ENCODE measurements around the gene GRB14.
"Not testable (repeated sequence)": the region's sequence is repeated elsewhere in the genome, so short reads cannot be mapped to it uniquely, and the experiment has no call there.

GRB14 gene

DNA sequence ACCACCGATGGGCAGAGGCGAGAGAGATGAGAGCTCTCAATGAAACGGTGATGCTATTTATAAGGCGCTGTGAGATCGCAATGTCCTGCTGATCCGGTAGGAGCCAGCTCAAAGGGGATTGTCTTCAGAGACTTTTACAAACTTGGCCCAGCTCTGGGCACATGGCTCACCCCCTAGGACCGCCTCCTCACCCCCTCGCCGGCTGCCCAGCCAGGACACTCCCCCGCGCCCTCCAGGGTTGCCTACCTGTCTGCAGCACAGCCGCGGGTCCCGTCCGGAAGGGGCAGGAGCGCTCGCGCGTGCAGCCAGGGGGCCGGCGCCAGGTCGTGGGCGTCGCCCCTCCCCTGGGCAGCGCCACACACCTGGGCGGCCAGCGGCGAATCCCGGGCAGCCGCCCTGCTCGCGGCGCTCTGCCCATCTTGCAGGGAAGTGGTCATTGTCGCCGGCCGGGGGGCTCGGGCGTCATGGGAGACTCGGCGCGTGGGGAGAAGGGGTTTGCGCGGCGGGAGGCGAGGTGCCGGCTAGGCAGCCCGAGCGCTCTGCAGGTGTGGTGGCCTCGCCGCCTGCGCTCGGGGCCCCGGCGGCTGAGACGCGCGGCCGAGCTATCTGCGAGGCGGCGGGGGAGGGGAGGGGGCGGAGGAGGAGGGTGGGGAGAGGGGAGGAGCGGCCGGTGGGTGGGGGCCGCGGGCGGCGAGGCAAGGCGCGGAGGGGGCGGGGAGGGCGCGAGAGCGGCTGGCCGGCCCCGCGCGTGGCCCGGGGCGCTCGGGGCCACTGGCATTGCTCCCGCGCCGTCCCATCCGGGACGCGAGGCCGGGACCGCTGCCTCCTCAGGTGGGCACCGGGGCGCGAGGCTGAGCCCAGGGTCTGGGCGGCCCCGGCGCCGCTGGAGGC, at the start of gene GRB14:
Gene GRB14, minus strand, starts transcription at position 610 of the 891 bp plus-strand sequence. Its CDS starts 173 bp downstream, at position 437.
- DNase-seq: no peak

- no peak for DNase-seq
Observed at GRCh38 chr2:164669291-164669690, 48.0 kb upstream of the GRB14 start.

DNA sequence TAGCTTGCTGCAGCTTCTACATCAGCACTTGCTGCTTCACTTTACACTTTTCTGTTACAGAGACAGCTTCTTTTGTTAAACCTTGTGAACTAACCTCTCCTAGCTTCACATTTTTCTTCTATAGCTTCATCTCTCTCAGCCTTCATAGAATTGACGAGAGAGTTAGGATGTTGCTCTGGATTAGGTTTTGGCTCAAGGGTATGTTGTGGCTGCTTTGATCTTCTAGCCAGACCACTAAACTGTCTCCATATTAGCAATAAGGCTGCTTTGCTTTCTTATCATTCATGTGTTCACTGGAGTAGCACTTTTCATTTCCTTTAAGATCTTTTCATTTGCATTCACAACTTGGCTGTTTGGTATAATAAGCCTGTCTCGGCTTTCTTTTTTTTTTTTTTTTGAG, 46.3 kb upstream of the GRB14 start:
- no peak for DNase-seq

DNA sequence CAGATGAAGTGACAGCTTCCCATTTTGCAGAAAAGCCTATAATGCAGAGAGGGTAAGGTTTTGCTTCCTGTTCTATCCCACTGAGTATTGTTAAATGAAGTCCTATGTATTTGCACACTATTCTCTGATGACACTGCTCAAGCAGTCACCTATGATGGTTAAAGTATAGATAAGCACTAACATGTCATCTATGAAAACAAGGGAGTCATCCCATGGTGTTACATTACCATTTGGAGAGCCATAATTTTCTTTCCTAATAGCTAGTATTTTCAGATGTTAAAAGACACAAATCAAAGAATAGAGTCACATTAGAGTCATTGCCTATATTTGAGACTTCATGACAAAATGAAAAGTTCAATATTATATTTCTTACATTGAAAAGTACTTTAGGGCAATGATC, 42.8 kb upstream of the GRB14 start:
- DNase-seq: no peak

DNA sequence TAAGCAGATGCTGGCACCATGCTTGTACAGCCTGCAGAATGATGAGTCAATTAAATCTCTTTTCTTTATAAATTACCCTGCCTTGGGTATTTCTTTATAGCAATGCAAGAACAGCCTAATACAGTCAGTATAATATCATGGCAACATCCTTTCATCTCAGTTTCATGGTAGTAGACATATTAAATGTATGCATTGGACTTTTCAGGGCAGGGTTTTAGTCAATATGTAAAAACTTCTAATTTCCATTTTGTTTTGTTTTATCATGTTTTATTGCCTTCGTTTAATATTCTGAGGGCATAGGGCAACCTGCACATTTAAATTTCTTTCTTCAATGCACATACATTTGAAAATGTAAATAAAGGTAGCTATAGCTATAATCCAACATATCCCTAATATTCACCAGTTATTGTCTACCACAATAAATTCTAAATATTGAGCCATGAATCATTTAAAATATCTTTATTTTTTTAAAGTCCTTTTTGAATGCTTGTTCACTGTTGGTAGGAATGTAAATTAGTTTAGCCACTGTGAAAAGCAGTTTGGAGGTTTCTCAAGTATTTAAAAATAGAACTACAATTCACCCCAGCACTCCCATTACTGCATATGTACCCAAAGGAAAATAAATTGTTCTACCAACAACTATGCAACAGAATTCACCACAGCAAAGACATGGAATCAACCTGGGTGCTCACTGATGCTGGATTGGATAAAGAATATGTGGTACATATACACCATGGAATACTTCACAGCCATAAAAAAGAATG, 41.8 kb upstream of the GRB14 start:
- no peak for DNase-seq

- no peak for DNase-seq
Observed at GRCh38 chr2:164662066-164662465, 40.8 kb upstream of the GRB14 start.

GRCh38 chr2:164661349-164661748, 40.1 kb upstream of the GRB14 start:
- no peak for DNase-seq

DNA sequence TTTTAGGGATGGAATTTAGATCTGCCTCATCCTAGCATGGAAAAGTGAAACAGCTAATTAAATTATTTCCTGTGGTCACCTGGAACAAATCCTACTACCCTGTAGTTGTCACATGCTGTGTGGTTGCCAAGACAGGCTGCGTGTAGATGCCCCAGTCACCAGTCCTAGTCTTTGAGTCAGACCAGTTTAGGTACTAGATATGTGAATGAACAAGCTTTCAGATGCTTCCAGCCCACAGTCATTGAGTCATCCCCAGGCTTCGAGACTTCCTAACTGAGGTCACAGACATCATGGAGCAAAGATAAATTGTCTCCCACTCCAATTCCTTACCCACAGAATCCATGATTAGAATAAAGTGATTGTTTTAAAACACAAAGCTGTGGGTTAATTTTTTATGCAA, 35.8 kb upstream of the GRB14 start:
- no peak for DNase-seq

GRCh38 chr2:164655750-164656149, 34.5 kb upstream of the GRB14 start:
- no peak for DNase-seq

GRCh38 chr2:164655336-164655735, 34.1 kb upstream of the GRB14 start:
- no peak for DNase-seq

GRCh38 chr2:164651361-164651760, 30.1 kb upstream of the GRB14 start:
- DNase-seq: no peak

- no peak for DNase-seq
Observed at GRCh38 chr2:164644036-164644700, 22.9 kb upstream of the GRB14 start.

DNA sequence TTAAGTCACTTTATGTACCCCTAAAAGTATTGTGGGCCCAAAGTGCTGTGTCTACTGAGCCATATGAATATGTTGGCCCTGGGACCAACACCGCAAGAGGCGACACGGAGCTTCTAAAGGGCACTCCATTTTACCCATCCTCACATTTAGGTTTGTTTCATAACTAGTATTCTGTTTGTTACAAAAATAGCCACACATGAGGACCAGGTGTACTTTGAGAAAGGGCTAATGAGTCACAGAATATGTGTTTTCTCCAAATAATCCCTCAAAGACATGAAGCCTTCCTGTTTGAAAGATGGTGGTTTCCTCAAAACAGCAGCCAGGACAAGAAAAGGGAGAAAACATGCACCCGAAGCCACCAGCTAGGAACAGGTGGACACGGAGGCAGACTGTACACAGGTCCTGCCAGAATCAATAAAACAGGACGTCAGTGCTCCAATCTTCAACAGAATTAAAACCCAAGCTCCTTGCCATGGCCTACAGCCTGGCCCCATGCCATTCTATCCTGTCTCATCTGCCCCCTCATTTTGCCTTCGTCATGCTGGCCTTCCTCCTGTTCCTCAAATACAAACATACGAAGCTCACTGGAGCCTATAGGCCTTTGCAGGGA, 21.8 kb upstream of the GRB14 start:
- no peak for DNase-seq

DNA sequence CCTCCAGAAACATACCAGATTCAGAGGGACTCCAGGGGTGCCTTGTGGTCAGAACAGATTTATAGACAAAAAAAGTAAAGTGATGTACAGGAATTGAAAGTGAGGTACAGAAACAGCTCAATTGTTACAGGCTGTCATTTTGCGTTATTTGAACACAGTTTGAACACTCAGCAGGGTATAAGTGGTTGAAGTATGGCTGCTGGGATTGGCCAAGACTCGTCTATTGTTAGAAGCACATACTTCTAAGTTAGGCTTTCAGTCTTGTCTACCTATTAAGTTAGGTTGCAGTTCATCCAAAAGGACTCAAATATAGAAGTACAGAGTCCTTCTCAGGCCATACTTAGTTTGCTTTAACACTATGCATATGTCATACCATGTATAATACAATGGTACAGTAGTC, 21.0 kb upstream of the GRB14 start:
- DNase-seq: no peak

- not testable (repeated sequence) for DNase-seq
Observed at GRCh38 chr2:164628319-164628718, 7.0 kb upstream of the GRB14 start.

GRCh38 chr2:164625378-164625971, 4.2 kb upstream of the GRB14 start:
- DNase-seq: no peak

- DNase-seq: no peak
Observed at GRCh38 chr2:164624316-164624715, 3.0 kb upstream of the GRB14 start.

- no peak for DNase-seq
Observed at GRCh38 chr2:164622338-164623106, 1.2 kb upstream of the GRB14 start.

DNA sequence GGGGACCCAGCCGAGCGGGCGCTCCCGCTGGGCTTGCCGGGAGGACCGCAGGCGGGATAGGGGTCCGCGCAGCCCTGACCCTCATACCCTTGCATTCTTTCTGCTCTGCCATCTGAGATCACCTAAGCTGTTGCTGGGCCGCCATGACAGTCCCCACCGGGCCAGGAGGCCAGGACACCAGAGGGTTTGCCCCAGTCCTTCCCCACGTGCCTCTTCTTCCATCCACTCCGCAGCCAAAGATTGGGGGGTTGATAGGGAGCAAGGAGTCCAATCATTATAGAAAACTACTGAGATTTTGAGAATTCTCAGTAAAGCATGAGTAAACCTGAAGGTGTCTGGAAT, 453 bp upstream of the GRB14 start:
- no peak for DNase-seq

- no peak for DNase-seq
Observed at GRCh38 chr2:164620457-164620856, 825 bp downstream of the GRB14 start.

GRCh38 chr2:164617466-164617865, 3.8 kb downstream of the GRB14 start:
- no peak for DNase-seq
